IMR-90 (cell line): ENCODE results near the gene CADM1. TPM values are rescaled to one million over a fixed set of nuclear protein-coding genes. Genes with fewer than 3 reads are reported as not detected.

Experiments used
- ATAC-seq: fragments of 200-7000 bp; cut with Tn5 transposase; 2 replicates; pipeline ENCODE4 v1.9.1; 2020; ENCODE audit warnings: low read depth, mild to moderate bottlenecking, moderate library complexity
- BruUV-seq: library from RNA; stranded (reverse); fragments of 400-500 nt; replicated peaks from 2 replicates; lab custom pipeline; 2021; lab: Mats Ljungman, UMichigan
- CTCF ChIA-PET: fragments of 300-600 bp; formaldehyde crosslinking; extraction: SDS; loops from one replicate; lab custom pipeline; 2021; ENCODE audit warnings: antibody characterized with exemption; lab: Yijun Ruan, JAX
- POLR2A ChIA-PET: fragments of 300-600 bp; sonication (Branson Sonifier 250); formaldehyde crosslinking; loops from one replicate; lab custom pipeline; 2022; ENCODE audit warnings: antibody characterized with exemption; ENCODE audit not compliant: unreplicated experiment; lab: Charles Lee
- DNase-seq: peaks from one replicate; pipeline ENCODE4 v3.0.0; 2013
- H2AFZ ChIP-seq: replicated peaks from 2 replicates; pipeline ENCODE3; 2013; ENCODE audit warnings: low read length, mild to moderate bottlenecking; ENCODE audit not compliant: poor library complexity
- H2AK5ac ChIP-seq: 2 replicates; pipeline ENCODE4 v1.6.1; 2013; ENCODE audit warnings: low read depth, low read length, inconsistent platforms
- H2AK9ac ChIP-seq: replicated peaks from 2 replicates; pipeline ENCODE3; 2013; ENCODE audit warnings: mild to moderate bottlenecking, low read depth, low read length, moderate library complexity; ENCODE audit not compliant: poor library complexity
- H2BK120ac ChIP-seq: 2 replicates; pipeline ENCODE4 v1.6.1; 2013; ENCODE audit warnings: low read depth, low read length, inconsistent platforms
- H2BK15ac ChIP-seq: 3 replicates; pipeline ENCODE4 v1.6.1; 2013; ENCODE audit warnings: low read depth, low read length, inconsistent platforms
- H2BK20ac ChIP-seq: 2 replicates; pipeline ENCODE4 v1.6.1; 2013; ENCODE audit warnings: low read depth, mild to moderate bottlenecking, inconsistent platforms, low read length, moderate library complexity
- H2BK5ac ChIP-seq: 2 replicates; pipeline ENCODE4 v1.6.1; 2013; ENCODE audit warnings: mild to moderate bottlenecking, low read depth, low read length, inconsistent platforms; ENCODE audit not compliant: poor library complexity, severe bottlenecking
- H3K14ac ChIP-seq: replicated peaks from 2 replicates; pipeline ENCODE4 v1.6.1; 2013; ENCODE audit warnings: low read depth, low read length, inconsistent platforms
- H3K18ac ChIP-seq: 2 replicates; pipeline ENCODE4 v1.6.1; 2013; ENCODE audit warnings: low read depth, low read length, control low read depth
- H3K23ac ChIP-seq: 2 replicates; pipeline ENCODE4 v1.6.1; 2013; ENCODE audit warnings: low read depth, low read length, inconsistent platforms
- H3K27ac ChIP-seq: 2 replicates; pipeline ENCODE4 v1.5.1; 2013; ENCODE audit warnings: mild to moderate bottlenecking, control low read depth, low read length; ENCODE audit not compliant: insufficient read depth
- H3K27me3 ChIP-seq: 2 replicates; pipeline ENCODE4 v1.6.1; 2013; ENCODE audit warnings: low read length; ENCODE audit not compliant: control insufficient read depth, insufficient read depth
- H3K36me3 ChIP-seq: 2 replicates; pipeline ENCODE4 v1.6.1; 2013; ENCODE audit warnings: low read length, mixed read lengths; ENCODE audit not compliant: control insufficient read depth, insufficient read depth
- H3K4ac ChIP-seq: 2 replicates; pipeline ENCODE4 v1.6.1; 2013; ENCODE audit warnings: low read depth, low read length, inconsistent platforms
- H3K4me1 ChIP-seq: 2 replicates; pipeline ENCODE4 v1.6.1; 2013; ENCODE audit warnings: low read length, mixed read lengths; ENCODE audit not compliant: control insufficient read depth, insufficient read depth
- H3K4me2 ChIP-seq: 2 replicates; pipeline ENCODE4 v1.6.1; 2013; ENCODE audit warnings: low read depth, mild to moderate bottlenecking, control low read depth, low read length, moderate library complexity
- H3K4me3 ChIP-seq: 2 replicates; pipeline ENCODE4 v1.5.1; 2013; ENCODE audit warnings: low read depth, mild to moderate bottlenecking, control low read depth, low read length, moderate library complexity; ENCODE audit not compliant: insufficient read depth
- H3K56ac ChIP-seq: 2 replicates; pipeline ENCODE4 v1.6.1; 2013; ENCODE audit warnings: low read length, inconsistent platforms; ENCODE audit not compliant: insufficient read depth; ENCODE audit errors: extremely low read depth
- H3K79me1 ChIP-seq, 2 experiments: 2 replicates each; pipeline ENCODE4 v1.6.1; 2013; ENCODE audit warnings: low read length in 2 of 2, inconsistent platforms in 1 of 2, low read depth in 1 of 2
- H3K9ac ChIP-seq: 2 replicates; pipeline ENCODE4 v1.6.1; 2013; ENCODE audit warnings: low read depth, low read length, control low read depth
- H3K9me1 ChIP-seq: 2 replicates; pipeline ENCODE4 v1.6.1; 2013; ENCODE audit warnings: low read length, inconsistent platforms; ENCODE audit not compliant: insufficient read depth
- H3K9me3 ChIP-seq: 2 replicates; pipeline ENCODE4 v1.6.1; 2013; ENCODE audit warnings: low read length; ENCODE audit not compliant: control insufficient read depth, insufficient read depth
- H4K20me1 ChIP-seq: 2 replicates; pipeline ENCODE4 v1.6.1; 2013; ENCODE audit warnings: low read length, inconsistent platforms; ENCODE audit not compliant: insufficient read depth
- H4K5ac ChIP-seq: 2 replicates; pipeline ENCODE4 v1.6.1; 2013; ENCODE audit warnings: mild to moderate bottlenecking, low read depth, low read length, control low read depth
- H4K8ac ChIP-seq, 2 experiments: 2 replicates each; pipeline ENCODE4 v1.6.1; 2013; ENCODE audit warnings: low read depth in 2 of 2, low read length in 2 of 2, control low read depth in 1 of 2, inconsistent platforms in 1 of 2
- H4K91ac ChIP-seq: 2 replicates; pipeline ENCODE4 v1.6.1; 2013; ENCODE audit warnings: low read depth, low read length, inconsistent platforms; ENCODE audit not compliant: insufficient read depth
- BHLHE40 ChIP-seq: fragments of 150-350 bp; IDR thresholded peaks from 2 replicates; pipeline ENCODE4 v1.6.1; 2016; ENCODE audit warnings: mild to moderate bottlenecking, low read depth, low read length
- CHD1 ChIP-seq: IDR thresholded peaks from 2 replicates; pipeline ENCODE4 v1.6.1; 2012; ENCODE audit warnings: low read depth, low read length, improper control_type of control experiment
- CTCF ChIP-seq: conservative IDR thresholded peaks from 2 replicates; pipeline ENCODE4 v1.5.1; 2012; ENCODE audit warnings: mild to moderate bottlenecking, low read depth, low read length, improper control_type of control experiment
- FOS ChIP-seq: fragments of 150-350 bp; IDR thresholded peaks from 2 replicates; pipeline ENCODE4 v1.6.1; 2016; ENCODE audit warnings: low read depth, low read length
- MAFK ChIP-seq: IDR thresholded peaks from 2 replicates; pipeline ENCODE4 v1.6.1; 2012; ENCODE audit warnings: low read depth, low read length, improper control_type of control experiment
- MAZ ChIP-seq: IDR thresholded peaks from 2 replicates; pipeline ENCODE4 v1.6.1; 2012; ENCODE audit warnings: low read depth, mild to moderate bottlenecking, low read length, improper control_type of control experiment, moderate library complexity, borderline replicate concordance
- MXI1 ChIP-seq: IDR thresholded peaks from 2 replicates; pipeline ENCODE4 v1.6.1; 2012; ENCODE audit warnings: low read depth, mild to moderate bottlenecking, low read length, moderate library complexity, borderline replicate concordance
- NFE2L2 ChIP-seq: fragments of 150-350 bp; IDR thresholded peaks from 2 replicates; pipeline ENCODE4 v1.6.1; 2016; ENCODE audit warnings: low read depth, mild to moderate bottlenecking, low read length
- POLR2A ChIP-seq: IDR thresholded peaks from 2 replicates; pipeline ENCODE4 v1.6.1; 2012; ENCODE audit warnings: mild to moderate bottlenecking, low read depth, low read length
- RAD21 ChIP-seq: IDR thresholded peaks from 2 replicates; pipeline ENCODE4 v1.6.1; 2012; ENCODE audit warnings: low read length, improper control_type of control experiment
- RFX5 ChIP-seq: IDR thresholded peaks from 2 replicates; pipeline ENCODE4 v1.8.0; 2012; ENCODE audit warnings: low read depth, mild to moderate bottlenecking, low read length, moderate library complexity
- WGBS, 2 experiments: methylation state at CpG; one replicate each; pipeline versions ENCODE4 v1.1.5 to v1.1.7; 2013; ENCODE audit warnings: missing lambda C conversion rate in 2 of 2; ENCODE audit not compliant: insufficient read length in 1 of 2; ENCODE audit errors: extremely low coverage in 2 of 2; 5-methylcytosine and 5-hydroxymethylcytosine counted together
- dilution Hi-C: fragments of 300-500 bp; cut with HindIII; formaldehyde crosslinking; loops from one replicate; pipeline ENCODE4 v1.14.3; 2018; ENCODE audit warnings: low sequenced_read_pairs; ENCODE audit not compliant: unreplicated experiment
- in situ Hi-C: fragments of 300-500 bp; cut with MboI; formaldehyde crosslinking; loops from 3 replicates; pipeline ENCODE4 v1.14.3; 2019; ENCODE audit warnings: low sequenced_read_pairs, inconsistent platforms, mixed read lengths
- intact Hi-C: fragments of 100-400 bp; cut with micrococcal nuclease; formaldehyde crosslinking; loops from 2 replicates; pipeline ENCODE4 v1.10.0; 2022
- polyA plus RNA-seq, 3 experiments: library from polyadenylated mRNA; depleted of rRNA; stranded (reverse); fragments of >200 nt; gene quantifications; 2 replicates each; pipeline ENCODE4 v1.2.3, GENCODE V29; 2012; ENCODE audit warnings: low replicate concordance in 1 of 3
- total RNA-seq: library from RNA; depleted of rRNA; stranded (reverse); fragments of >200 nt; gene quantifications from 2 replicates; pipeline ENCODE4 v1.2.3, GENCODE V29; 2012
- TF ChIP-seq, protein P1 (sequence below): fragments of 150-350 bp; IDR thresholded peaks from 2 replicates; pipeline ENCODE4 v1.6.1; 2016; ENCODE audit warnings: low read depth, mild to moderate bottlenecking, low read length, moderate library complexity, borderline replicate concordance
- TF ChIP-seq, protein P2 (sequence below): fragments of 150-350 bp; IDR thresholded peaks from 2 replicates; pipeline ENCODE4 v1.6.1; 2017; ENCODE audit warnings: mild to moderate bottlenecking, antibody characterized with exemption, low read length, low read depth

Gene CADM1
- total and polyA plus RNA-seq, 2 of the 4 experiments (the other 2 are of a cell fraction): 28.8 to 77.1 TPM

DNA sequence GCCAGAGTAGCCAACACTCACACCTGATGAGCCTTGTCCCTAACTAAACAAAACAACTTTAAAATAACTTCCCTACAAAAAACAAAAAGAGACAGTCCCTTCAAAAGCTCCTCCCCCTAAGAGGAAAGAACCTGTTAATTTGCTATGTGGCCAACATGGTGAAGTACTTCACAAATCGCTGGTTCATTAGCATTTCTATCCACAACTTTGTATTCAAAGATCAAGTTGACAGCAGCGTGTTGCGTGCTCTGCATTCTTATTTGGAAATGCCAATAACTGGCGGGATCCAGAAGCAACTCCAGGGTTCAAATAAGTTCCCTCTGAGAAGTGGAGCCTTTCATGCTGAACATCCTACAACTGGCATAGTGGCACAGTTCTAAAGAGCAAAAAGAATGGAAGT lies 48.6 kb downstream of the CADM1 start:
- in situ Hi-C loops (no loop called here), intact Hi-C loops (no loop called here), dilution Hi-C loops (no loop called here)
- peak overlapping the region; percentile 47 to 73 for H4K8ac ChIP-seq
- H3K79me1 ChIP-seq: peaks cover 0 to 12% of the 10 kb centered on the region in 2 experiments; a peak in 2 of 4 replicates
- H3K27ac ChIP-seq: peak overlapping the region; percentile 33; the same call in 1 of the 2 replicates
- ChIA-PET CTCF (no interaction called here), POLR2A (no interaction called here)
- DNase-seq: no peak
- peak overlapping the region; percentile 93 for H3K18ac ChIP-seq
- H2AK5ac ChIP-seq: 0 out of 2 replicates have a peak overlapping the region, but pooled peaks have one; percentile 27
- peak overlapping the region; percentile 69 for H2BK120ac ChIP-seq
- no peak overlapping the region for H3K4me3 ChIP-seq
- peak overlapping the region; percentile 83; the same call in 2 of the 3 replicates for H2BK15ac ChIP-seq
- peak overlapping the region; percentile 61 for H4K91ac ChIP-seq
- no peak overlapping the region for H3K56ac ChIP-seq
- peak overlapping the region; percentile 79 for H3K14ac ChIP-seq
- H3K9me3 ChIP-seq: no peaks in the 10 kb centered on the region
- no peak overlapping the region for H2AFZ ChIP-seq
- no peak overlapping the region for H3K4me2 ChIP-seq
- peak overlapping the region; percentile 69; the same call in 1 of the 2 replicates for H3K4ac ChIP-seq
- no peak for ATAC-seq
- H3K23ac ChIP-seq: 0 out of 2 replicates have a peak overlapping the region, but pooled peaks have one; percentile 35
- TF ChIP-seq MAFK: no peak
- no peak for TF ChIP-seq BHLHE40
- no peak for TF ChIP-seq RAD21
- no peak for TF ChIP-seq CTCF
- TF ChIP-seq NFE2L2: no peak
- TF ChIP-seq FOS: no peak
- no peak for TF ChIP-seq MAZ
- no peak for TF ChIP-seq POLR2A
- no peak for TF ChIP-seq RFX5
- TF ChIP-seq, protein P1, sequence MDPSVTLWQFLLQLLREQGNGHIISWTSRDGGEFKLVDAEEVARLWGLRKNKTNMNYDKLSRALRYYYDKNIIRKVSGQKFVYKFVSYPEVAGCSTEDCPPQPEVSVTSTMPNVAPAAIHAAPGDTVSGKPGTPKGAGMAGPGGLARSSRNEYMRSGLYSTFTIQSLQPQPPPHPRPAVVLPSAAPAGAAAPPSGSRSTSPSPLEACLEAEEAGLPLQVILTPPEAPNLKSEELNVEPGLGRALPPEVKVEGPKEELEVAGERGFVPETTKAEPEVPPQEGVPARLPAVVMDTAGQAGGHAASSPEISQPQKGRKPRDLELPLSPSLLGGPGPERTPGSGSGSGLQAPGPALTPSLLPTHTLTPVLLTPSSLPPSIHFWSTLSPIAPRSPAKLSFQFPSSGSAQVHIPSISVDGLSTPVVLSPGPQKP: no peak
- TF ChIP-seq, protein P2, sequence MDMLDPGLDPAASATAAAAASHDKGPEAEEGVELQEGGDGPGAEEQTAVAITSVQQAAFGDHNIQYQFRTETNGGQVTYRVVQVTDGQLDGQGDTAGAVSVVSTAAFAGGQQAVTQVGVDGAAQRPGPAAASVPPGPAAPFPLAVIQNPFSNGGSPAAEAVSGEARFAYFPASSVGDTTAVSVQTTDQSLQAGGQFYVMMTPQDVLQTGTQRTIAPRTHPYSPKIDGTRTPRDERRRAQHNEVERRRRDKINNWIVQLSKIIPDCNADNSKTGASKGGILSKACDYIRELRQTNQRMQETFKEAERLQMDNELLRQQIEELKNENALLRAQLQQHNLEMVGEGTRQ: no peak
- no peak for TF ChIP-seq CHD1
- no peak for TF ChIP-seq MXI1
- H3K9ac ChIP-seq: no peak overlapping the region
- no TSS peak for BruUV-seq
- peak overlapping the region; percentile 96 for H4K5ac ChIP-seq
- no peak overlapping the region for H2AK9ac ChIP-seq
- no peaks in the 10 kb centered on the region for H3K9me1 ChIP-seq
- no CpG with 5 or more reads among the region's 4 CpGs for WGBS, 2 experiments
- peak overlapping the region; percentile 67 for H2BK5ac ChIP-seq
- no peaks in the 10 kb centered on the region for H3K36me3 ChIP-seq
- no peaks in the 10 kb centered on the region for H3K27me3 ChIP-seq
- H2BK20ac ChIP-seq: peak overlapping the region; percentile 67
- H4K20me1 ChIP-seq: no peaks in the 10 kb centered on the region
- H3K4me1 ChIP-seq: peaks cover 7% of the 10 kb centered on the region
